H1 (cell line): ENCODE data around the gene IQSEC3. TPM values are rescaled to one million over a fixed set of nuclear protein-coding genes. Genes with fewer than 3 reads are reported as not detected.
A peak's percentile ranks its signal among the peaks of the same experiment; 100 is the strongest.

Experiments used
- CTCF ChIA-PET: fragments of 300-600 bp; sonication (Branson Sonifier 250); formaldehyde crosslinking; loops from one replicate; lab custom pipeline; 2021; ENCODE audit not compliant: partially characterized antibody; lab: Charles Lee
- POLR2A ChIA-PET: fragments of 300-600 bp; sonication (Branson Sonifier 250); formaldehyde crosslinking; loops from one replicate; lab custom pipeline; 2021; ENCODE audit warnings: inconsistent platforms; ENCODE audit not compliant: partially characterized antibody; lab: Charles Lee
- DNase-seq, 2 experiments: peaks; one replicate each; pipeline versions ENCODE4 v3.0.0 to v3.0.0-alpha.2; 2010 to 2022; ENCODE audit warnings: low spot score in 2 of 2, low read depth in 1 of 2, mixed read lengths in 1 of 2
- FAIRE-seq: peaks from 2 replicates; lab custom pipeline; 2011; peaks lifted over from hg19 to GRCh38; lab: Jason Lieb, UNC
- H2AFZ ChIP-seq: 2 replicates; pipeline ENCODE4 v1.8.1; 2012; ENCODE audit warnings: low read length, inconsistent platforms
- H2AK5ac ChIP-seq: 2 replicates; pipeline ENCODE4 v1.6.1; 2013; ENCODE audit warnings: low read depth, low read length
- H2BK120ac ChIP-seq: replicated peaks from 2 replicates; pipeline ENCODE3; 2013; ENCODE audit warnings: low read depth, low read length, inconsistent platforms
- H2BK12ac ChIP-seq: 2 replicates; pipeline ENCODE4 v1.6.1; 2013; ENCODE audit warnings: low read depth, low read length
- H2BK15ac ChIP-seq: 2 replicates; pipeline ENCODE4 v1.6.1; 2013; ENCODE audit warnings: low read length
- H2BK20ac ChIP-seq: 2 replicates; pipeline ENCODE4 v1.6.1; 2013; ENCODE audit warnings: low read length
- H2BK5ac ChIP-seq: 2 replicates; pipeline ENCODE4 v1.6.1; 2013; ENCODE audit warnings: low read depth, low read length
- H3K14ac ChIP-seq: 2 replicates; pipeline ENCODE4 v1.6.1; 2013; ENCODE audit warnings: inconsistent platforms; ENCODE audit not compliant: insufficient read length
- H3K18ac ChIP-seq: 2 replicates; pipeline ENCODE4 v1.6.1; 2013; ENCODE audit warnings: low read length; ENCODE audit errors: extremely low read depth
- H3K23ac ChIP-seq: 2 replicates; pipeline ENCODE4 v1.6.1; 2013; ENCODE audit warnings: inconsistent platforms; ENCODE audit not compliant: insufficient read length
- H3K23me2 ChIP-seq: 2 replicates; pipeline ENCODE4 v1.6.1; 2013; ENCODE audit warnings: low read depth, low read length
- H3K27ac ChIP-seq: 2 replicates; pipeline ENCODE4 v1.6.1; 2011; ENCODE audit warnings: low read depth, low read length, inconsistent platforms
- H3K27me3 ChIP-seq, 4 experiments: replicated peaks in 1 of 4; 1 replicate in 1 of 4; 2 replicates in 3 of 4; pipeline versions ENCODE4 v1.6.1 to v1.8.1; 2011 to 2013; ENCODE audit warnings: low read length in 3 of 4, mild to moderate bottlenecking in 3 of 4, inconsistent platforms in 2 of 4, mixed read lengths in 2 of 4, moderate library complexity in 1 of 4; ENCODE audit not compliant: control insufficient read depth in 3 of 4, insufficient read depth in 3 of 4; ENCODE audit errors: extremely low read depth in 1 of 4
- H3K36me3 ChIP-seq, 4 experiments: 2 replicates each; pipeline versions ENCODE4 v1.6.1 to v1.8.1; 2011 to 2013; ENCODE audit warnings: mild to moderate bottlenecking in 4 of 4, low read length in 3 of 4, moderate library complexity in 2 of 4, control low read depth in 1 of 4, inconsistent platforms in 1 of 4; ENCODE audit not compliant: insufficient read depth in 4 of 4, control insufficient read depth in 2 of 4
- H3K4ac ChIP-seq: replicated peaks from 2 replicates; pipeline ENCODE3; 2013; ENCODE audit warnings: low read length, low read depth, mixed read lengths, inconsistent platforms; ENCODE audit not compliant: insufficient read length
- H3K4me1 ChIP-seq, 4 experiments: replicated peaks in 1 of 4; 1 replicate in 1 of 4; 2 replicates in 3 of 4; pipeline versions ENCODE4 v1.6.1 to v1.8.1; 2011 to 2013; ENCODE audit warnings: low read length in 3 of 4, inconsistent platforms in 2 of 4, mixed read lengths in 1 of 4; ENCODE audit not compliant: insufficient read depth in 4 of 4, control insufficient read depth in 3 of 4
- H3K4me2 ChIP-seq, 2 experiments: 2 replicates each; pipeline versions ENCODE4 v1.6.1 to v1.8.1; 2011 to 2013; ENCODE audit warnings: low read depth in 2 of 2, low read length in 2 of 2, control low read depth in 1 of 2, inconsistent platforms in 1 of 2, mild to moderate bottlenecking in 1 of 2; ENCODE audit not compliant: insufficient read depth in 1 of 2
- H3K4me3 ChIP-seq, 4 experiments: fragments of 200-600, 300-600 bp in 1 of 4; sonication (generic), shearing (Covaris generic), sonication (Bioruptor Twin) in 1 of 4; 2 replicates each; pipeline versions ENCODE4 v1.5.1 to v1.8.1; 2011 to 2016; ENCODE audit warnings: low read length in 4 of 4, low read depth in 3 of 4, control low read depth in 2 of 4, inconsistent platforms in 2 of 4, mild to moderate bottlenecking in 2 of 4, mixed read lengths in 1 of 4, moderate library complexity in 1 of 4; ENCODE audit not compliant: insufficient read depth in 2 of 4; ENCODE audit errors: extremely low read depth in 1 of 4
- H3K56ac ChIP-seq: replicated peaks from 2 replicates; pipeline ENCODE3; 2013; ENCODE audit warnings: low read depth, mild to moderate bottlenecking, mixed read lengths, low read length, inconsistent platforms; ENCODE audit not compliant: insufficient read length
- H3K79me1 ChIP-seq: 2 replicates; pipeline ENCODE4 v1.6.1; 2013; ENCODE audit warnings: low read depth, low read length, control low read depth
- H3K79me2 ChIP-seq, 2 experiments: 2 replicates each; pipeline versions ENCODE4 v1.6.1 to v1.8.1; 2012 to 2013; ENCODE audit warnings: low read length in 2 of 2, mild to moderate bottlenecking in 2 of 2, inconsistent platforms in 1 of 2; ENCODE audit not compliant: insufficient read depth in 2 of 2, control insufficient read depth in 1 of 2
- H3K9ac ChIP-seq, 4 experiments: replicated peaks in 1 of 4; 1 replicate in 1 of 4; 2 replicates in 3 of 4; pipeline versions ENCODE4 v1.6.1 to v1.8.1; 2011 to 2013; ENCODE audit warnings: low read depth in 3 of 4, low read length in 3 of 4, control low read depth in 2 of 4, mild to moderate bottlenecking in 2 of 4, moderate library complexity in 2 of 4, inconsistent platforms in 1 of 4; ENCODE audit errors: extremely low read depth in 1 of 4
- H3K9me3 ChIP-seq, 2 experiments: 2 replicates each; pipeline versions ENCODE4 v1.6.1 to v1.8.1; 2012 to 2013; ENCODE audit warnings: mild to moderate bottlenecking in 2 of 2, moderate library complexity in 2 of 2, control low read depth in 1 of 2, inconsistent platforms in 1 of 2, low read depth in 1 of 2, low read length in 1 of 2, mixed read lengths in 1 of 2; ENCODE audit not compliant: insufficient read depth in 2 of 2
- H4K20me1 ChIP-seq, 2 experiments: replicated peaks in 1 of 2; 2 replicates each; pipeline versions ENCODE3 to v1.8.1; 2011 to 2013; ENCODE audit warnings: inconsistent platforms in 2 of 2, low read length in 2 of 2, mild to moderate bottlenecking in 1 of 2; ENCODE audit not compliant: insufficient read depth in 2 of 2, control insufficient read depth in 1 of 2
- H4K5ac ChIP-seq: 2 replicates; pipeline ENCODE4 v1.6.1; 2013; ENCODE audit warnings: low read length, low read depth, mixed read lengths, inconsistent platforms; ENCODE audit not compliant: insufficient read length
- H4K8ac ChIP-seq: 2 replicates; pipeline ENCODE4 v1.8.0; 2013; ENCODE audit warnings: mild to moderate bottlenecking, moderate library complexity, low read length, inconsistent platforms; ENCODE audit not compliant: insufficient read depth; ENCODE audit errors: extremely low read depth
- H4K91ac ChIP-seq: replicated peaks from 2 replicates; pipeline ENCODE3; 2013; ENCODE audit warnings: low read length, mixed read lengths, inconsistent platforms; ENCODE audit not compliant: insufficient read length
- GTF2F1 ChIP-seq: IDR thresholded peaks from 2 replicates; pipeline ENCODE4 v1.6.1; 2012; ENCODE audit warnings: low read depth, low read length, improper control_type of control experiment, borderline replicate concordance
- HDAC6 ChIP-seq: IDR thresholded peaks from one replicate; pipeline ENCODE4 v1.7.1; 2012; ENCODE audit warnings: low read depth, mild to moderate bottlenecking, inconsistent platforms, low read length, moderate library complexity
- RNF2 ChIP-seq: fragments of 200-900, 300-1000 bp; sonication (generic); IDR thresholded peaks from 2 replicates; pipeline ENCODE4 v1.7.1; 2016; ENCODE audit warnings: borderline replicate concordance, low read depth, mild to moderate bottlenecking, antibody characterized with exemption, low read length; ENCODE audit not compliant: poor library complexity, severe bottlenecking; ENCODE audit errors: missing control alignments
- WGBS, 2 experiments: shearing (Covaris generic) in 1 of 2; methylation state at CpG; one replicate each; pipeline versions ENCODE4 v1.1.6 to v1.1.7; 2013 to 2015; ENCODE audit warnings: low lambda C conversion rate in 2 of 2, mixed read lengths in 2 of 2, inconsistent platforms in 1 of 2, low coverage in 1 of 2, missing lambda C conversion rate in 1 of 2; ENCODE audit not compliant: insufficient replicate concordance in 2 of 2, insufficient coverage in 1 of 2, insufficient read length in 1 of 2; ENCODE audit errors: extremely low coverage in 1 of 2, missing lambda C conversion rate in 1 of 2; 5-methylcytosine and 5-hydroxymethylcytosine counted together
- polyA plus RNA-seq, 7 experiments: library from polyadenylated mRNA; depleted of rRNA in 3 of 7; stranded (reverse) in 5 of 7; unstranded in 2 of 7; fragments of >200 nt in 5 of 7; fragments of 200-250 nt in 2 of 7; gene quantifications; 1 replicate in 5 of 7; 2 replicates in 1 of 7; 4 replicates in 1 of 7; pipeline versions ENCODE4 v1.2.1 to v1.2.3, GENCODE V29; 2011 to 2013; ENCODE audit warnings: missing spikeins in 2 of 7, mixed read lengths in 2 of 7
- total RNA-seq: library from RNA; stranded (reverse); fragmentation: NEBNext Ultra II Directional; extraction: Animal tissue kit (Norgen Biotek cat#: 25700); gene quantifications from 2 replicates; pipeline ENCODE4 v1.2.1, GENCODE V29; 2021

The IQSEC3 gene
- total and polyA plus RNA-seq, 2 of the 8 experiments (the other 6 are each of a cell fraction or from before 2014, with no cell fraction given) = 1.2 to 3.1 TPM

DNA sequence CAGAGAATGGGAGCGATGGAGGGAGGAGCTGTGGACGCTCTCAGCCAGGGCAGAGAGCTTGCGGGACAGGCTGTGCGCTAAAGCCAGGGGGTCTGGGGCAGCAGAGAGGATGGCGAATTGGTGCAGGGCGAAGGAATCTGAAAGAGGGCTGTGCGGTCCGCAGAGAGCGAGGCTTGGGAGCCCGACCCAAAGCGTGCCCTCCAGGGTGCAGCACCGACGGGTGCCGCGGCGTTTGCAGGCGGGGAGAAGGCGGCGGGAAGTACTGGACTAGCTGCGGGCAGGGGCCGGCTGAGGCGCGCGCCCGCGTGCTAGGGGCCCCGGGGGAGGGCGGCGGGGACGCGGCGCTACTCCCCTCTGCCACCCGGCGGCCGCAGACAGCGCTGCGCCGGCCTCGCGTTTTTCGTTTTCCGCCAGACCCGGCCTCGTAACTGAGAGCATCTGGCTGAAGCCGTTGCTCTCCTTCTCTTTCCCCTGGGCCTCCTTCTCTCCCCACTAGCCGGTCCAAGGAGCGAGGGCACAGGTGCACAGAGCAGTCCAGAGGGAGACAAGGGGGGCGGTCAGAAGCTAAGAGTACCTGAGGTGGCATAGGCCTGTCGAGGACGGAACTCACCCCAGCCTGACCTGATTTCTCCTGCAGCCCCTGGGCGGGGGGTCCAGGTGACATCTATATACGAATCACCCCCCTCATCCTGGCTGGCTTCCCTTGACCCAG, 122.5 kb downstream of the IQSEC3 start:
- peak overlapping the region; percentile 80 for H4K91ac ChIP-seq
- H4K5ac ChIP-seq = peak overlapping the region; percentile 47
- H3K9ac ChIP-seq = no peak overlapping the region
- H3K4me2 ChIP-seq = peak overlapping the region; percentile 78 to 90
- H3K18ac ChIP-seq = peak overlapping the region; percentile 90
- H3K14ac ChIP-seq = no peak overlapping the region
- no peaks in the 10 kb centered on the region for H4K20me1 ChIP-seq
- no peak overlapping the region; the same call in 1 of the 2 replicates for H2BK5ac ChIP-seq
- no peaks in the 10 kb centered on the region; a peak in 1 of 4 replicates for H3K9me3 ChIP-seq
- H2BK20ac ChIP-seq = 0 out of 2 replicates have a peak overlapping the region, but pooled peaks have one; percentile 61
- H2BK15ac ChIP-seq = 0 out of 2 replicates have a peak overlapping the region, but pooled peaks have one; percentile 8
- no peak overlapping the region for H3K23ac ChIP-seq
- CTCF ChIA-PET = interaction anchor here (0.7 to 7.0 kb wide), 25 partner anchors 10 to 109 kb away, joined by 3 to 71 read pairs (median 6); partner anchors contain the start of gene SLC6A12
- no peak overlapping the region for H2AK5ac ChIP-seq
- H2BK12ac ChIP-seq = peak overlapping the region; percentile 62; the same call in 1 of the 2 replicates
- H3K4me3 ChIP-seq = peak overlapping the region; percentile 42 to 73 (median 58)
- peak overlapping the region; percentile 61 for H3K56ac ChIP-seq
- POLR2A ChIA-PET = interaction anchor here (1.2 to 2.1 kb wide), 2 partner anchors 17 to 24 kb away, joined by 3 to 4 read pairs; no protein-coding TSS in a partner anchor
- no peak overlapping the region for H3K27ac ChIP-seq
- H3K79me1 ChIP-seq = no peaks in the 10 kb centered on the region
- no peaks in the 10 kb centered on the region for H3K36me3 ChIP-seq
- WGBS, 2 experiments = 18% methylated on average over 27 of the region's 52 CpGs; no CpG with 5 or more reads in 1 of the 2 experiments
- peaks cover 2% of the 10 kb centered on the region; the same call in 1 of the 2 replicates for H3K23me2 ChIP-seq
- peak overlapping the region; percentile 84; the same call in 1 of the 2 replicates for H4K8ac ChIP-seq
- H3K79me2 ChIP-seq = no peaks in the 10 kb centered on the region
- peaks cover 0 to 3% (median 2%) of the 10 kb centered on the region in 4 experiments; a peak in 2 of 7 replicates for H3K4me1 ChIP-seq
- H3K27me3 ChIP-seq = peaks cover 0 to 15% (median 5%) of the 10 kb centered on the region in 4 experiments; a peak in 5 of 7 replicates
- DNase-seq (peak in 1 of 2 experiments; percentile 87), FAIRE-seq (no peak)
- H3K4ac ChIP-seq = peak overlapping the region; percentile 95
- no peak overlapping the region for H2BK120ac ChIP-seq
- peak overlapping the region; percentile 98; the same call in 1 of the 2 replicates for H2AFZ ChIP-seq
- no peak for TF ChIP-seq GTF2F1
- TF ChIP-seq HDAC6 = no peak
- TF ChIP-seq RNF2 = no peak
